WERI-Rb-1 (cell line): ENCODE data around the gene RNF175.
A peak's percentile ranks its signal among the peaks of the same experiment; 100 is the strongest.

Experiments
- DNase-seq: peaks from one replicate; pipeline ENCODE4 v3.0.0-alpha.2; 2020
- H3K27ac ChIP-seq: fragments of 250-450 bp; sonication (Bioruptor Pico); 2 replicates; pipeline ENCODE4 v1.5.1; 2020; ENCODE audit warnings: mild to moderate bottlenecking, moderate library complexity
- H3K27me3 ChIP-seq: fragments of 250-450 bp; sonication (Bioruptor Pico); 2 replicates; pipeline ENCODE4 v1.5.1; 2021; ENCODE audit warnings: mild to moderate bottlenecking, low read depth, moderate library complexity; ENCODE audit not compliant: insufficient read depth, severe bottlenecking
- H3K36me3 ChIP-seq: fragments of 250-450 bp; sonication (Bioruptor Pico); 2 replicates; pipeline ENCODE4 v1.5.1; 2020; ENCODE audit warnings: mild to moderate bottlenecking, moderate library complexity
- H3K4me3 ChIP-seq: 2 replicates; pipeline ENCODE4 v1.5.1; 2011; ENCODE audit warnings: low read depth, mild to moderate bottlenecking, control low read depth, low read length
- H3K9me3 ChIP-seq: fragments of 250-450 bp; sonication (Bioruptor Pico); 2 replicates; pipeline ENCODE4 v1.5.1; 2021; ENCODE audit warnings: mild to moderate bottlenecking, moderate library complexity; ENCODE audit not compliant: severe bottlenecking
- CTCF ChIP-seq: IDR thresholded peaks from 2 replicates; pipeline ENCODE4 v1.5.1; 2011; ENCODE audit warnings: low read depth, mild to moderate bottlenecking, control low read depth, inconsistent platforms, low read length

RNF175 gene

GRCh38 chr4:153684182-153684970, 75.4 kb downstream of the RNF175 start, which contains the start of gene TLR2:
TSS of gene TLR2 (plus strand) at chr4:153684280. CDS start at chr4:153702908, 18,628 bp downstream.
- Histone ChIP-seq H3K27ac (no peak within 1 kb of the TSS), H3K4me3 (peak within 1 kb of the TSS; percentile 45), H3K9me3 (peaks cover 29% of the 10 kb centered on the region), H3K36me3 (no peaks in the 10 kb centered on the region), H3K27me3 (peaks cover 40% of the 10 kb centered on the region)
- DNase-seq, result peak; percentile 55
- TF ChIP-seq CTCF, result no peak

DNA sequence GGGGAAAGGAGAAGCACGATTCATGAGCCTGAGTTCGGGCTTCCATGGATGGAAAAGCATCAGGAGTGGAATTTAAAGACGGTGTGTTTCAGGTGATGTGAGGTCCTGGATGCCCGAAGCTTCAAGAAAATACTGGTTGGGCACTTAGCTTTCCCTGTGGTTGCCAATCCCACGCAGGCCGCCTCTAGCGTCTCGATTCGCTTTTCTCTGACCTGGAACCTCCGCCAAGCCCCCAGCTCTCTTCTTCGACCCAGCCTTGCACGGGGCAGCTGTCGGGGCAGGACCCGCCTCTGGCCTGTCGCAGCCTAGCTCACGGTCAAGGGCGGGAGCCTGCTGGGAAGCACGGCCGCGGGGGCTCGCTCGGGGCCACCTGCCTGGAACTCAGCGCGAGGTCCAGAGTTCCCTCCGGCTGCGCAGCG, 76.1 kb downstream of the RNF175 start:
- TF ChIP-seq CTCF, result no peak
- peak overlapping the region; percentile 45 for H3K4me3 ChIP-seq
- H3K9me3 ChIP-seq, result peaks cover 26% of the 10 kb centered on the region
- H3K27me3 ChIP-seq, result peaks cover 42% of the 10 kb centered on the region
- H3K36me3 ChIP-seq, result no peaks in the 10 kb centered on the region
- H3K27ac ChIP-seq, result no peak overlapping the region
- DNase-seq, result no peak

DNA sequence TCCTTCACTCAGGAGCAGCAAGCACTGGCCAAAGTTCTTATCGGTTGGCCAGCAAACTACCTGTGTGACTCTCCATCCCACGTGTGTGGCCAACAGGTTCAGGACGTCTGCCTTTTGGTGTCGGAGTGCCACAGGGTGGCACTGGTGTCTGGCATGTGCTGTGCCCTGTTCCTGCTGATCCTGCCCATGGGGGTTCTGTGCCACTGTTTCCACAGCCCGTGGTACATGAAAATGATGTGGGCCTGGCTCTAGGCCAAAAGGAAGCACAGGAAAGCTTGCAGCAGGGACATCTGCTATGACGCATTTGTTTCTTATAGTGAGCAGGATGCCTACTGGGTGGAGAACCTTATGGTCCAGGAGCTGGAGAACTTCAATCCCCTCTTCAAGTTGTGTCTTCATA, 80.3 kb downstream of the RNF175 start:
- no peak for TF ChIP-seq CTCF
- H3K36me3 ChIP-seq, result no peaks in the 10 kb centered on the region
- peaks cover 40% of the 10 kb centered on the region for H3K27me3 ChIP-seq
- peaks cover 30% of the 10 kb centered on the region for H3K9me3 ChIP-seq
- H3K27ac ChIP-seq, result no peak overlapping the region
- no peak overlapping the region for H3K4me3 ChIP-seq
- no peak for DNase-seq

DNA sequence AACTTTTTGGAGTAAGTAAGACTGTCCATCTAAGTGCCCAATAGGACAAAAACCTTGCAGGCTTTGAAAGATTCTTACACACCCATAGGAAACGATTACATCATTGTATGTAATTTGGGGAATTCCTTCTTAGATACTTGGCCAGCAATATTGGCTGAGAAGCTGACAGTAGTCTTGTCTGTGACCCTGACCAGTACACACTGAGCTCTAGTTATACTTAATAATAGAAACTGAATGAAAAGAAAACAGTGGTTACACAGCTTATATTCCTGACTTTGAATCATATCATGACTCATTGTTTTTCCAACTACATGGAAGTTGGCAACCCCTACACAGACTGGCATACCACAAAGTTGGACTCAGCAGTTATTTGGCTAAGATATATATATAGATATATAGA, 82.8 kb downstream of the RNF175 start:
- Histone ChIP-seq H3K27ac (no peak overlapping the region), H3K36me3 (no peaks in the 10 kb centered on the region), H3K27me3 (peaks cover 24% of the 10 kb centered on the region), H3K4me3 (no peak overlapping the region), H3K9me3 (peaks cover 31% of the 10 kb centered on the region)
- no peak for DNase-seq
- TF ChIP-seq CTCF, result no peak

DNA sequence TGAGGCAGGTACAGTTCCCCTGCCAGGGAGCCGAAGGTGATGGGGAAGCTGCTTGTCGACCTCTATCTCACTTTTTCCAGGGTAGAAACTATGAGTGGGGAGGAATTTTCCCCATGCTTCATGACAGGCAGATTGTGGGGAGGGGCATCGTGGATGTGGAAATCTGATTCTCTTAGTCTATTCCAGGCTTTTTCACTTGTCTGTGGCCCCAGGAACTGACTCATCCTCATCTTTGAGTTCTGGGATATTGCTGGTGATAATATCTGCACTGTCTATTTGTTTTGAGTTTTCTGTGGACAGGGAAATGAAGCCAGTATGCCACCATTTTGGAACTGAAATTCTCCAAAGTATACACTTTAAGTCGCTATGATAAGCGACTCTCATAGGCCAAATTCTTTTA, 83.3 kb downstream of the RNF175 start:
- Histone ChIP-seq H3K27ac (no peak overlapping the region), H3K27me3 (peaks cover 21% of the 10 kb centered on the region), H3K9me3 (peaks cover 31% of the 10 kb centered on the region), H3K4me3 (no peak overlapping the region), H3K36me3 (no peaks in the 10 kb centered on the region)
- no peak for TF ChIP-seq CTCF
- DNase-seq, result no peak
